ENCODE data around the gene MARCKSL1. TPM values are rescaled to one million over a fixed set of nuclear protein-coding genes. Genes with fewer than 3 reads are reported as not detected.
A peak's percentile ranks its signal among the peaks of the same experiment; 100 is the strongest.

The MARCKSL1 gene
- total RNA-seq, 1 experiment from 2014 or later, result 0.65 TPM

GRCh38 chr1:32338637-32339145, 2.7 kb upstream of the MARCKSL1 start:
- intact Hi-C loops (cut with micrococcal nuclease), result no loop called here
- no TSS peak for BruUV-seq (replicated peaks)
- no peak overlapping the region for H3K27ac Mint-ChIP-seq (ENCODE audit: low read depth, unreplicated experiment)
- no peaks in the 10 kb centered on the region for H3K4me1 Mint-ChIP-seq (ENCODE audit: insufficient read depth, unreplicated experiment)
- no peak for DNase-seq (ENCODE audit: unreplicated experiment)
- no peak for TF ChIP-seq CTCF (IDR thresholded peaks at IDR 0.05; ENCODE audit: unreplicated experiment)
- H3K27me3 Mint-ChIP-seq (ENCODE audit: insufficient read depth, unreplicated experiment), result no peaks in the 10 kb centered on the region
- no peaks in the 10 kb centered on the region for H3K36me3 Mint-ChIP-seq (ENCODE audit: insufficient read depth, unreplicated experiment)
- POLR2A ChIA-PET, result no interaction called here
- CTCF ChIA-PET, result no interaction called here
- no peak overlapping the region for H3K4me3 Mint-ChIP-seq (ENCODE audit: unreplicated experiment)
- no peaks in the 10 kb centered on the region for H3K9me3 Mint-ChIP-seq (ENCODE audit: unreplicated experiment)

- Mint-ChIP-seq H3K4me3 (ENCODE audit: unreplicated experiment) (no peak overlapping the region), H3K9me3 (ENCODE audit: unreplicated experiment) (no peaks in the 10 kb centered on the region), H3K27ac (ENCODE audit: low read depth, unreplicated experiment) (no peak overlapping the region), H3K4me1 (ENCODE audit: insufficient read depth, unreplicated experiment) (no peaks in the 10 kb centered on the region), H3K27me3 (ENCODE audit: insufficient read depth, unreplicated experiment) (no peaks in the 10 kb centered on the region), H3K36me3 (ENCODE audit: insufficient read depth, unreplicated experiment) (no peaks in the 10 kb centered on the region)
- no peak for TF ChIP-seq CTCF (IDR thresholded peaks at IDR 0.05; ENCODE audit: unreplicated experiment)
- ChIA-PET CTCF (no interaction called here), POLR2A (no interaction called here)
- no peak for DNase-seq (ENCODE audit: unreplicated experiment)
- intact Hi-C loops (cut with micrococcal nuclease), result no loop called here
- no TSS peak for BruUV-seq (replicated peaks)
Measured at GRCh38 chr1:32337855-32338636, 2.0 kb upstream of the MARCKSL1 start.

GRCh38 chr1:32336963-32337675, 1.1 kb upstream of the MARCKSL1 start:
- Mint-ChIP-seq H3K27me3 (ENCODE audit: insufficient read depth, unreplicated experiment) (no peaks in the 10 kb centered on the region), H3K36me3 (ENCODE audit: insufficient read depth, unreplicated experiment) (no peaks in the 10 kb centered on the region), H3K4me1 (ENCODE audit: insufficient read depth, unreplicated experiment) (no peaks in the 10 kb centered on the region), H3K27ac (ENCODE audit: low read depth, unreplicated experiment) (no peak overlapping the region), H3K9me3 (ENCODE audit: unreplicated experiment) (no peaks in the 10 kb centered on the region), H3K4me3 (ENCODE audit: unreplicated experiment) (peak overlapping the region; percentile 14)
- TF ChIP-seq CTCF (IDR thresholded peaks at IDR 0.05; ENCODE audit: unreplicated experiment), result no peak
- ChIA-PET CTCF (interaction anchor here (0.5 to 1.9 kb wide), 3 partner anchors 121 to 648 kb away, joined by 3 to 5 read pairs (median 3); no protein-coding TSS in a partner anchor), POLR2A (no interaction called here)
- peak; percentile 45 for DNase-seq (ENCODE audit: unreplicated experiment)
- intact Hi-C loops (cut with micrococcal nuclease), result no loop called here
- BruUV-seq (replicated peaks), result no TSS peak

GRCh38 chr1:32336591-32336932, 529 bp upstream of the MARCKSL1 start:
- no TSS peak for BruUV-seq (replicated peaks)
- Mint-ChIP-seq H3K27ac (ENCODE audit: low read depth, unreplicated experiment) (no peak overlapping the region), H3K4me1 (ENCODE audit: insufficient read depth, unreplicated experiment) (no peaks in the 10 kb centered on the region), H3K36me3 (ENCODE audit: insufficient read depth, unreplicated experiment) (peaks cover 2% of the 10 kb centered on the region), H3K27me3 (ENCODE audit: insufficient read depth, unreplicated experiment) (no peaks in the 10 kb centered on the region), H3K9me3 (ENCODE audit: unreplicated experiment) (no peaks in the 10 kb centered on the region), H3K4me3 (ENCODE audit: unreplicated experiment) (peak overlapping the region; percentile 14)
- ChIA-PET CTCF (interaction anchor here (0.7 to 1.9 kb wide), 2 partner anchors 38 to 121 kb away, joined by 4 to 5 read pairs; no protein-coding TSS in a partner anchor), POLR2A (no interaction called here)
- intact Hi-C loops (cut with micrococcal nuclease), result no loop called here
- TF ChIP-seq CTCF (IDR thresholded peaks at IDR 0.05; ENCODE audit: unreplicated experiment), result no peak
- DNase-seq (ENCODE audit: unreplicated experiment), result no peak
